Measurements from ENCODE around the gene SUSD2.
"Not testable (repeated sequence)": the region's sequence is repeated elsewhere in the genome, so short reads cannot be mapped to it uniquely, and the experiment has no call there.

Gene SUSD2

GRCh38 chr22:24201681-24202614 is 20.7 kb downstream of the SUSD2 start:
- Histone ChIP-seq H3K27ac (ENCODE audit: low read length) (no peak overlapping the region), H3K4me3 (ENCODE audit: low read depth in 1 of 2, low read length in 2 of 2) (no peak overlapping the region), H3K79me2 (ENCODE audit: insufficient read depth, low read length) (no peaks in the 10 kb centered on the region), H3K9ac (ENCODE audit: low read depth, low read length) (no peak overlapping the region), H3K9me3 (ENCODE audit: insufficient read depth, low read length, severe bottlenecking) (no peaks in the 10 kb centered on the region), H2AFZ (ENCODE audit: low read depth, low read length) (no peak overlapping the region), H3K36me3 (ENCODE audit: insufficient read depth, low read length) (no peaks in the 10 kb centered on the region), H4K20me1 (ENCODE audit: insufficient read depth, low read length) (no peaks in the 10 kb centered on the region), H3K4me2 (ENCODE audit: insufficient read depth, low read length) (no peak overlapping the region), H3K27me3 (ENCODE audit: insufficient read depth, low read length, poor library complexity) (no peaks in the 10 kb centered on the region), H3K4me1 (ENCODE audit: insufficient read depth, low read length) (peaks cover 5% of the 10 kb centered on the region)
- TF ChIP-seq, protein P1, sequence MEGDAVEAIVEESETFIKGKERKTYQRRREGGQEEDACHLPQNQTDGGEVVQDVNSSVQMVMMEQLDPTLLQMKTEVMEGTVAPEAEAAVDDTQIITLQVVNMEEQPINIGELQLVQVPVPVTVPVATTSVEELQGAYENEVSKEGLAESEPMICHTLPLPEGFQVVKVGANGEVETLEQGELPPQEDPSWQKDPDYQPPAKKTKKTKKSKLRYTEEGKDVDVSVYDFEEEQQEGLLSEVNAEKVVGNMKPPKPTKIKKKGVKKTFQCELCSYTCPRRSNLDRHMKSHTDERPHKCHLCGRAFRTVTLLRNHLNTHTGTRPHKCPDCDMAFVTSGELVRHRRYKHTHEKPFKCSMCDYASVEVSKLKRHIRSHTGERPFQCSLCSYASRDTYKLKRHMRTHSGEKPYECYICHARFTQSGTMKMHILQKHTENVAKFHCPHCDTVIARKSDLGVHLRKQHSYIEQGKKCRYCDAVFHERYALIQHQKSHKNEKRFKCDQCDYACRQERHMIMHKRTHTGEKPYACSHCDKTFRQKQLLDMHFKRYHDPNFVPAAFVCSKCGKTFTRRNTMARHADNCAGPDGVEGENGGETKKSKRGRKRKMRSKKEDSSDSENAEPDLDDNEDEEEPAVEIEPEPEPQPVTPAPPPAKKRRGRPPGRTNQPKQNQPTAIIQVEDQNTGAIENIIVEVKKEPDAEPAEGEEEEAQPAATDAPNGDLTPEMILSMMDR (IDR thresholded peaks at IDR 0.05; ENCODE audit: borderline replicate concordance, extremely low read depth, low read length, poor library complexity, severe bottlenecking) = no peak
- TF ChIP-seq EZH2 (IDR thresholded peaks at IDR 0.05; ENCODE audit: borderline replicate concordance, low read depth, low read length, severe bottlenecking) = no peak
- no peak for DNase-seq
- ATAC-seq (ENCODE audit: insufficient read depth, low read depth) = no peak

DNA sequence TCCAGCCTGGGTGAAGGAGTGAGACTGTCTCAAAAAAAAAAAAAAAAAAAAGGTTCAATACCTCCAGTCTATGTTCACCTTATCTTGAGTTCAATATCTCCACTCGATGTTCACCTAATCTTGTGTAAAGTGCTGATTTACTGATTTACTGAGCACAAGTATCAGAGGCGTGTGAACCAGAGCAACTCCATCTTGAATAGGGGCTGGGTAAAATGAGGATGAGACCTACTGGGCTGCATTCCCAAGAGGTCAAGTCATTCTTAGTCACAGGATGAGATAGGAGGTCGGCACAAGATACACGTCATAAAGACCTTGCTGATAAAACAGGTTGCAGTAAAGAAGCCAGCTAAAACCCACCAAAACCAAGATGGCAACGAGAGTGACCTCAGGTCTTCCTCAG is 22.6 kb downstream of the SUSD2 start:
- not testable (repeated sequence) for H2AFZ ChIP-seq (ENCODE audit: low read depth, low read length); DNase-seq

GRCh38 chr22:24205438-24206195 is 24.3 kb downstream of the SUSD2 start:
- DNase-seq (no peak), ATAC-seq (ENCODE audit: insufficient read depth, low read depth) (no peak)
- no peak overlapping the region for H2AFZ ChIP-seq (ENCODE audit: low read depth, low read length)
- H3K9me3 ChIP-seq (ENCODE audit: insufficient read depth, low read length, severe bottlenecking) = no peaks in the 10 kb centered on the region
- H4K20me1 ChIP-seq (ENCODE audit: insufficient read depth, low read length) = no peaks in the 10 kb centered on the region
- H3K4me1 ChIP-seq (ENCODE audit: insufficient read depth, low read length) = peaks cover 21% of the 10 kb centered on the region
- no peak overlapping the region for H3K4me2 ChIP-seq (ENCODE audit: insufficient read depth, low read length)
- no peak for TF ChIP-seq EZH2 (IDR thresholded peaks at IDR 0.05; ENCODE audit: borderline replicate concordance, low read depth, low read length, severe bottlenecking)
- TF ChIP-seq, protein P1 (IDR thresholded peaks at IDR 0.05; ENCODE audit: borderline replicate concordance, extremely low read depth, low read length, poor library complexity, severe bottlenecking) = no peak
- H3K36me3 ChIP-seq (ENCODE audit: insufficient read depth, low read length) = no peaks in the 10 kb centered on the region
- H3K27me3 ChIP-seq (ENCODE audit: insufficient read depth, low read length, poor library complexity) = no peaks in the 10 kb centered on the region
- no peaks in the 10 kb centered on the region for H3K79me2 ChIP-seq (ENCODE audit: insufficient read depth, low read length)
- no peak overlapping the region for H3K9ac ChIP-seq (ENCODE audit: low read depth, low read length)
- H3K4me3 ChIP-seq (ENCODE audit: low read depth in 1 of 2, low read length in 2 of 2) = no peak overlapping the region
- H3K27ac ChIP-seq (ENCODE audit: low read length) = no peak overlapping the region

More for the DNA sequence above, 22.6 kb downstream of the SUSD2 start:
- H3K4me2 ChIP-seq (ENCODE audit: insufficient read depth, low read length); H3K4me3 ChIP-seq (ENCODE audit: low read depth in 1 of 2, low read length in 2 of 2); H3K27me3 ChIP-seq (ENCODE audit: insufficient read depth, low read length, poor library complexity); H3K79me2 ChIP-seq (ENCODE audit: insufficient read depth, low read length); H3K9ac ChIP-seq (ENCODE audit: low read depth, low read length); H3K9me3 ChIP-seq (ENCODE audit: insufficient read depth, low read length, severe bottlenecking); H3K27ac ChIP-seq (ENCODE audit: low read length); H3K36me3 ChIP-seq (ENCODE audit: insufficient read depth, low read length); ATAC-seq (ENCODE audit: insufficient read depth, low read depth); H4K20me1 ChIP-seq (ENCODE audit: insufficient read depth, low read length): not testable (repeated sequence)
- H3K4me1 ChIP-seq (ENCODE audit: insufficient read depth, low read length) = peaks cover 21% of the 10 kb centered on the region

DNA sequence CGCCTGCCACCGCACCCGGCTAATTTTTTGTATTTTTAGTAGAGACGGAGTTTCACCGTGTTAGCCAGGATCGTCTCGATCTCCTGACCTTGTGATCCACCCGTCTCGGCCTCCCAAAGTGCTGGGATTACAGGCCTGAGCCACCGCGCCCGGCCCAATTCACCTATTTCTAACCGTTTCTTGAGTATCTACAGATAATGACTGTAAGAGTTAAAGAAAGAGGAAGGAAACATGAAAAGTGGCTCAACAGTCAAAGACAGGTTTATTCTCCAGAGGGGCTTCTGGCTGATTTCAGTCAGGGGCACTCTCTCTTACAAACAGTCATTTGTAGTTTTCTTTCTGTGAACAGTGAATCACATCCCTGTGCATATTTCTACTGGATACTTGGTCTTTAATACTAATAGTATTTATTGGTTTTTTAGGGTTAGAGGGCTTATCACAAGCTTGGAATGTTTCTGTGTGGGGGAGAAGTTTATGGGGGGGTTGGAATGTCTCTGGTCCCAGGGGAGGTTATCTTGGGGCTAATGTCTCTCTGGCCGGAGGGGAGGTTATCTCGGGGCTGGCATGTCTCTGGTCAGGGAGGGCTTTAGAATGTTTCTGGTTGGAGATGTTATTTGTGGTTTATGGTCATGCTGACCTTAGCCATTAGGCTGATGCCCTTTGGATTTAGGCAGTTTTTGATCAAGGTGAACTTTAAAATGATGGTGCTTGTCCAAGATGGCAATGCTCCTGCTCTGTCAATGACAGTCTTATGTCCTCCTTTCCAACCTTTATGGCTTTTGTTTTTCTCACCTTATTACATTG is 25.4 kb downstream of the SUSD2 start:
- H3K27ac ChIP-seq (ENCODE audit: low read length); H3K36me3 ChIP-seq (ENCODE audit: insufficient read depth, low read length); H2AFZ ChIP-seq (ENCODE audit: low read depth, low read length); ATAC-seq (ENCODE audit: insufficient read depth, low read depth); DNase-seq; H3K9ac ChIP-seq (ENCODE audit: low read depth, low read length); H3K9me3 ChIP-seq (ENCODE audit: insufficient read depth, low read length, severe bottlenecking); H3K4me2 ChIP-seq (ENCODE audit: insufficient read depth, low read length); H4K20me1 ChIP-seq (ENCODE audit: insufficient read depth, low read length); H3K79me2 ChIP-seq (ENCODE audit: insufficient read depth, low read length); H3K4me3 ChIP-seq (ENCODE audit: low read depth in 1 of 2, low read length in 2 of 2); H3K27me3 ChIP-seq (ENCODE audit: insufficient read depth, low read length, poor library complexity): not testable (repeated sequence)
- H3K4me1 ChIP-seq (ENCODE audit: insufficient read depth, low read length) = peaks cover 21% of the 10 kb centered on the region

All from DND-41 (cell line).